Raji (cell line): ENCODE results near the gene C1orf122.

ENCODE experiments used
- POLR2A ChIP-seq: IDR thresholded peaks from 2 replicates; pipeline ENCODE4 v1.6.1; 2011; ENCODE audit warnings: low read depth, low read length, control low read depth; ENCODE audit not compliant: insufficient read depth

Gene C1orf122

GRCh38 chr1:37850352-37850955 lies 42.9 kb downstream of the C1orf122 start:
- TF ChIP-seq POLR2A: no peak

- no peak for TF ChIP-seq POLR2A
These were observed 43.7 kb downstream of the C1orf122 start for GRCh38 chr1:37851262-37851661.

DNA sequence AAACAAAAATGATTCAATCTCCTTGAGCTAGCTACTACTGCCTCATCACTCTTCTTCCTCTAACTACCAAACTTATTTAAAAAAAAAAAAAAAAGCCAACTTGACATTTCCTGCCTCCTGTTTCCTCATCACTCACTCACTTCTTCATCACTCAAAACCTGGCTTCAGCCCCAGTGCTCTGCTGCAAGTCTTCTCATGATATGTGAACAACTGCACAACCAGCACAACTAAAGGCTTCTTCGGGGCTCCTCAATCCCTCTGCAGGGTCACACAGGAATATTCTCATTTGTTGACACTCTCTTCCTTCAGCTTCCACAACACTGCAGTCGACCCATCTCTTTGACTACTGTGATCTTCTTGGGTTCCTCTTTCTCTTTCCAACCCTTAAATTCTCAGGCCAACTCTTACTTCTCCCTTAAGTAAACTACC lies 44.2 kb downstream of the C1orf122 start:
- no peak for TF ChIP-seq POLR2A

- TF ChIP-seq POLR2A: no peak
These were observed 45.6 kb downstream of the C1orf122 start for GRCh38 chr1:37853157-37853556.

GRCh38 chr1:37854406-37854805 lies 46.8 kb downstream of the C1orf122 start:
- TF ChIP-seq POLR2A: no peak
